ENCODE data around the gene DOCK10. TPM values are rescaled to one million over a fixed set of nuclear protein-coding genes. Genes with fewer than 3 reads are reported as not detected.

DOCK10 gene
- total RNA-seq, 1 donor from 2014 or later, result 6.7 TPM

DNA sequence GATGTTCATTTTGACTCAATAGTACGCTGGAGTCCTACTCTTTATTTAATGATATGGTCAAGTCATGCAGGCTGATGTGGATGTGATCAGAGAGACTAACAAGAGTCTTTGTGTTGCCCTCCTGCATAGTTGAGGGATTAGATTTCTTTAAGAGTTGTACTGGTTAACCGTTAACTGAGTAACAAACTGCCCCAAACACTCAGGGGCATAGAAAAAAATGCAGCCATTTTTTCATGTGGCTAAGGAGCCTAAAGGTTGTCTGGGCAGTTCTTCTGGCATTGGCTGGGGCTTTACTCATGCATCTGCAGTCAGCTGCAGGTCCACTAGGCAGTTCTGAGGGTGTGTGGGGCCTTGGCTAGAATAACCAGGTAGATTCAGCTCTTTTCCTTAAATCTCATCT, 32.5 kb downstream of the DOCK10 start:
- ATAC-seq, result no peak

DNA sequence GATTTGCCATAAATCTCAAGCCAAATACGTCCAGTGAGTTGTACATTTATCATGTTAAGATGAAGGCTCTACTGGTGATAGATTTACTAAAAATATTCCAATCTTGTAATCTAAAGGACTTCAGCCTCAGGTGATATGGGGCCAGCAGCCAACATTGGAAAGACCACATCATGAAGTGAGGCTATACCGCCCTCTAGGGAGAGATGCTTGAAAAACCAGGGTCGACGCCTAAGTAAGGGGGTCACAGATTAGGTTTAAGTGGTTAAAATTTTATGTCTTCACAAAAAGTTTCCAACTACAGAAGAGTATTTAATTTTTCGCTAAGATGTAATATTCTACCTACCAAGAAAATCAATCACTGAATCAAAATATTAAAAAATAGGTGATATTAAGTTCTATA, 33.3 kb downstream of the DOCK10 start:
- ATAC-seq, result no peak

DNA sequence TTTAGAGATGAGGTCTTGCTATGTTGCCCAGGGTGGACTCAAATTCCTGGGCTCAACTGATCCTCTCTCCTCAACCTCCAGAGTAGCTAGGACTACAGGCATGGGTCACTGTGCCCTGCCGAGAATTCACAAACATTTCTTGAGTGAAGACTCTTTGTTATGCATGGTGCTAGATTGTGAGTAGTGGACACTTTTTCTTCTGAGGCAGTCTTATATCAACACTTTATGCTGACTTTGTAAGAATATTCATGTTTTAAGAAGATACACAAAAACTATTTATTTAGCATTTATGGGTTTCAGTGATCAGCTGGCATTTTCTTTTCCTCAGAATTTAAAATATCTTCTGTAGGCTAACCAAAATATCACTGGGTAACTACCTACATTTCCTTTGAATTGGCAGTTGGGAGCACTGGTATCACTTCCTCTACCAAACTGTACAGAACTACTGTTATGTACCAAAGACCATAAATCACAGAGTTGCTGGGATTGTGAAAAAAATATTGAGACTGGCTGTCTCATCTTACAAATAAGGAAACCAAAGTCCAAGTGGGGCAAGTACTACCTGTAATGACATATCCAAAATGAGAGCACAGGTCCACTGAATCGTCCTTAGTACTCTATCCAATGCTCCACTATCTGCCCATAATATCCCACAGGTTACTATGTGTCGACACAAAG, 34.0 kb downstream of the DOCK10 start:
- no peak for ATAC-seq

DNA sequence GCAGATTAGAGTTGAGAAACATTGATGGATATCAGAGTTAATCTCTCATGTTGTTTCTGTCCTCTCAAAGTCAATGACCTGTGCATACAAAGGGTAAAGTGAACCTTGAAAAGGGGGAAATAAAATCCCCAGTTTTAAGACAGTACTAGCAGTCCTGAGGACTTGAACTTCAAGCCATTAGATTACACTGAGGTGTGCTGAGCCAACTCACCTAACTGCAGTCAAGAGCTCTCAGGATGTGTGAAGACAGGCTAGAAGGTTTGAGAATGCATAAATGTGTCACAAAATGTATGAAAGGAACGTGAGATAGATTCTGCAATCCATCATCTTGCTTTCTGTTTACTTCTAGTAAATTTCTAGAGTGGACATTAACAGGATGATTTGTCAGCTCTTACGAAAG, 35.5 kb downstream of the DOCK10 start:
- no peak for ATAC-seq

DNA sequence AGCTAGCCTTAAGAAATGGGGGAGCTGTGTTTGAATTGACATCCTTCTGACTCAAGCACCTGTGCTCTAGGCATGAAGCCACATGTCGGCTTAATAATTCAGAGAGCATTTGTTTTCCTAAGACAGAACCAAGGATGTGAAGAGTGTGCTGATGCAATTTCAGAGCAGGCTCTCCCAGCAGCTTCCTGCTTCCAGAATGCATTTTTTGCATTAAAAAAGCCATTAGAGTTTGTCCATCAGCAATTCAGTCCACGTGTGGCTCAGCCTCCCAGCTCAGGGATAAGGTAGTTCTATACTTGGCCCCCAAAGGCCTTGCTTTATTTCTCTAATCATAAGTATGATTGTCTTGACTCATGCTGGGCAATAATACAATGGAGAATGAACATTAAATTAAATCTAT, 37.7 kb downstream of the DOCK10 start:
- peak; percentile 88 for ATAC-seq

DNA sequence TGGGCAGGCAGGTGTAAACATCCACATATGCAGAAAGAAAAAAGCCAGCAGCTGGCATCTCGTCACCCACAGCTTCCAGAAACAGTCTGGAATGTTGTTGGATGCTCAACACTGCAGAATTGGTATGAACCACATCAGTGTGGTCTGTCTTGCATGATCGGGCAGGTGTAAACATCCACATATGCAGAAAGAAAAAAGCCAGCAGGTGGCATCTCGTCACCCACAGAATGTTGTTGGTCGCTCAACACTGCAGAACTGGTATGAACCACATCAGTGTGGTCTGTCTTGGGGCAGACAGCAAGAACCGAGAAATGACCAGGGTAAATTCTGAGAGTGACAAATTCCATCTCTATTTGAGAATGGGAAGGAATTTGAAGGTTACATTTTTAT, 39.6 kb downstream of the DOCK10 start:
- ATAC-seq, result peak; percentile 58

DNA sequence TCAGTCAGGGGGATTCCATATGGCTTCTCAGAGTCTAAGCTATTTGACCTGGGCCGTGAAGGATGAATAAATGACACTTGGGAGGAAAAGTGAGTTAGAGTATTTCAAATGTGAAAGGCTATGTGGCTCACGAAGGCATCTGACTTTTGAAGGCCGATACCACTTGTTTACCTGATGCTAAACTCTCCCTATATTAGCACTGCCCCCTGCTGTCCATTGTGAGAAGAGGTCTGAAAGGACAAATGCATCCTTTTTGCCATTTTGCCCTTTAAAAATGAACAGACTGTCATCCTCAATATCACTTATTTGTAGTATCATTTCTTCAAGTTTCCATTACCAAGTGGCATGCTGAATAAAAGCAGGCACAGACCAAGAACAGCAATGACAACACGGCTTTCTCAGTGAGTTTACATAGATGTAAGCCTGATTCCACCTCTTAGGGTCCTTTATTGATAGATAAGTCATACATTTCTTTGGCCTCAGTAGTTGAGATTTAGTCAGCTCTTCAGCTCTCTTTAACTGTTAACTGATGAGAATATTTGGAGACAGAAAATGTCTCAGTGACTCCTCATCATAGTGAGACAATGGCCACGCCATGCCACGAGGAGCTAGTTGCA, 40.1 kb downstream of the DOCK10 start:
- peak; percentile 84 for ATAC-seq

DNA sequence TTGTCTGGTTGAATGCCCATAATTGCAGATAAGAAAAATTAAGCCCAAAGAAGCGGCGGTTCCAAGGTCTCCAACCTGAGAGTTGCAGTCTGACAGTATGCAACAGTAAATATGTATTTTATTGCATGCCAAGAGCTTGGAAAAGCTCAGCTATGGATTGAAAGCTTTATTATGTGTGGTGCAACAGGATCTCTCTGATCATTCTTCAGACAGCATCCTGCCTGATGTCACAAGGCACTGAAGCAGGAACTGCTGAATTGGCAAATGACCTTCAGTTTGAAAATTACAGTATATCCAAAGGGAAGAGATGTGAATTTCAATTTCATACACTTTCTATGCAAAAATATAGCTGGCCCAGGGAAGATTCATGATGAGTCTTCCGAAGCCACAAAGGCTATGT, 42.5 kb downstream of the DOCK10 start:
- ATAC-seq, result no peak

DNA sequence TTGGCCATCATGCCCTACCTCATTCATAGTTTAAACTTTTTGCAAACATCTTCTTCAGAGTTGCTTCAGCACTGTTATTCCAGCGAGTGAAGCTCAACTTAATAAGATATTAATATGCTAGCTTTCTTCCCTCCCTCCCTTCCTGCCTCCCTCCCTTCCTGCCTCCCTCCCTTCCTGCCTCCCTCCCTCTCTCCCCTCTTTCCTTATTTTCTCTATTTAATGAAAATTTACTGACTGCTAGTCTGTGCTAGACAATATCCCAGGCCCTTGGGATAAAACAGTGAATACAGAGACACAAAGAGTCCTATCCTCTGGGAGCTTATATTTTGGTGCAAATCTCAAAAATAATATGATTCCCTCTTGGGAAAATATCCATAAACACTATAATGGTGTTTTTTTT, 42.9 kb downstream of the DOCK10 start:
- no peak for ATAC-seq

DNA sequence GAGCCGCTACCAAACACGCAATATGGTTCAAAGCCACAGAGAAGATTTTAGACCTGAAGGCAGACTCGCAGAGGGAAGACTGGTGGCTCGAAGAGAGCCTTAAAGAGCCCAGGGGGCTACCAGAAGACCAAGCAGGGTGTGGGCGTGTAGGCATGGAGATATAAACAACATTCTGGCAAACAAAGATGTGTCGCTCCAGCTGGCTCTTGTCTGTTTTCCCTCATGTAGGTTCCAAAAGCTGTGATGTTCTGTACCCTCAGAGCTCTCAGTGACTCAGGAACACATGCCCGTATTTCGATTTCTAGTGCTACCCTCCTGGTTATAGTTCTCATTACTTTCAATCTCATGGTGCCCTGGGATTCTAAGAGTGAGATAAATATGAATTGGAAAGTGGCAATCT, 44.5 kb downstream of the DOCK10 start:
- ATAC-seq, result no peak

DNA sequence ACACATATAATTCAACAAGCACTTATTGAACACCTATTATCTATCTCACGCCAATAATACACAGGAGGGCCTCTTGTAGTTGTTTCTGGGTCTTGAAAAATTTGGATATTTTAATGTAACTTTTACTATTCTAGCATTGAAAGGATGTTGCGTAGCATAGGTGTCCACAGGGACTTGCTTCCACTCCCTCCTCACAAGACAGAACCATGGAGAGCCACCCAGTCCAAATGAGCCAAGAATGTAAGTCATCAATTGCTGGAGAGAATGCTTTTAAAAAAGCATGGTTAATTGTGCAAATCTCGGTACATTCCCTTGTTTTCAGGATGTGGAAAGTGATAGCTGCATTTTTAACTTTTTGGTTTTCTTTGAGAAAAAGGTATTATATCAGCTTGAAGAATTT, 46.8 kb downstream of the DOCK10 start:
- ATAC-seq, result no peak

DNA sequence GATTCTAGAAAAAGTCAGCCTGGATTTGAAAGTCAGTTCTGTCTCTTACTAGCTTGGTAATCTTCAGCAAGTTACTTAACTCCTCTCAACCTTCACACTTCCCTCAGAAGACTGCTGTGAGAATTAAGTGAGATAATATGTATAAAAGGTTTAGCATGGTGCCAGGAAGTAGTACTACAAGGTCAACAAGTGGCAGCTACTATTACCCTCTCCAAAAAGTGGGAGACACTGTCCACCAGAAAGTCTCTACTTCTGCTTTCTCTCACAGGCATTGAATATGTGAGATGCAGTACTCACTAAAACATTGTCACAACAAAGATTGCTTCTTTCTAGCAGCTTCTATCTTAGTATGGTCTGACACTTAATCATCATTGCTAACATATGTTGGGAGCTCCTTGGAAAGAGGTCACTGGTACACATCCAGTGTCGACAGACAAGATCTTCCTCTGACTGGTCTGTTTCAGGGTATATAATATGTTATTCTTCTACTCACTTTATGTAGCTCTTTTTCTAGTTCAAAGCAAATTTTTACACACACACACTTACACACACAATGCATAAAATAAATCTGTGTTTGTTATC, 47.9 kb downstream of the DOCK10 start:
- no peak for ATAC-seq

DNA sequence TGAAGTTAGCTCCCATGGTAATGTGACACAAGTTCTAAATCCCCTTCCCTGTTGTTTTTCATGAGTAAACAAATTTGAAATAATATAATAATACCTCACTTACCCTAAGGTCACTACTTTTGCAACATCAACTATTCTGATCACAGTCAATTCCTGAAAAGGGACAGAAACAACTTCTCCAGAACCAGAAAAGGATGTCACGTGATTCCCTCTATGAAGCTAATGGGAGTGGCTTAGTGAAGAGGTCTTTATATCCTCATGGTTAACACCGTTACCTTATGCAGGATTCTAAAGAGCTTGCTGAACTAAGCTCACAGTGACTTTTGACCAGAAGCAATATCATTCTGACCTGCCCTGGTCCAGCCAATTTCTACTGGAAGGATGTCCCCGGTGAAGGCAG, 51.6 kb downstream of the DOCK10 start:
- no peak for ATAC-seq

DNA sequence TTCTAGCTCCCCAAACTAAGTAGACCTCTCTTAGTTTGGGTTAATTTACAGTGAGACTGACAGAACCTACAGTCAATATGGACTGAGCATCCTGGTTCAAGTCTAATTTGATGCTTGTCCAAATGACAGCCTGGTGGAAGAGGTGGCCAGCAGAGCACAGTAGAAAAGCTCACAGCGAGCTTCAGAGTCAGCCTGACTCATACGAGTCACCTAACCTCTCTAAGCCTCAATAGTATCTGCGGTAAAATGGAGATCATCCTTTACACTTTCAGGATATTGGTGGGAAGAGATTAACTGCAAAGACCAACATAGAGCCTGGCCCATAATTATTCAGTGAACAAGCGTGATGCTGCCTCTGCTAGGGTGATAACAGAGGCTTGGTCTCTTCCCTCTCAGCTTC, 54.5 kb downstream of the DOCK10 start:
- ATAC-seq, result no peak

DNA sequence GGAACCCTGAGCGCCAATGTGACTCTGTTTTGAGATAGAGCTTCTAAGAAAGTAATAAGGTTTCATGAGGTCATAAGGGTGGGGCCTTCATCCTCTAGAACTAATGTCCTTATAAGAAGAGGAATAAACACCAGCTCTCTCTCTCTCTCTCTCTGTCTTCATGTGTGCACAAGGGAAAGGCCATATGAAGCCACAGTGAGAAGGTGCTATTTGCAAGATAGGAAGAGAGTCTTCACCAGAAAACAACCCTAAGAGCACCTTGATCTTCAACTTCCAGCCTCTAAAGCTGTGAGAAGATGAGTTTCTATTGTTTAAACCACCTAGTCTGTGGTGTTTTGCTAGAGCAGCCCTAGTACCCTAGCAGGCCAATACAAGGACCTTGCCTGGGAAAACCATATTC, 55.8 kb downstream of the DOCK10 start:
- no peak for ATAC-seq

DNA sequence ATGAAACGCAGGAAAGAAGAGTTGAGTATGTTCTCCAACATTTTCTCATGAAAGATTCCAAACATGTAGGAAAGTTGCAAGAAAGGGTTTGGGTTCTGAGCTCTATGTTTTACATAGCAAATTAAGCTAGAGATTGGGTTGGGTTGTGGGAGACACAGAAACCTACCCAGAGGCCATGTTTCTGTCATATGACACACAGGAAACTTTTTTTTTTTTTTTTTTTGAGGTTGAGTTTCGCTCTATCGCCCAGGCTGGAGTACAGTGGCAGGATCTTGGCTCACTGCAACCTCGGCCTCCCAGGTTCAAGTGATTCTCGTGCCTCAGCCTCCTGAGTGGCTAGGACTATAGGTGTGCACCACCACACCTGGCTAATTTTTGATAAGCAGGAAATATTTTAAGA, 57.6 kb downstream of the DOCK10 start:
- no peak for ATAC-seq

DNA sequence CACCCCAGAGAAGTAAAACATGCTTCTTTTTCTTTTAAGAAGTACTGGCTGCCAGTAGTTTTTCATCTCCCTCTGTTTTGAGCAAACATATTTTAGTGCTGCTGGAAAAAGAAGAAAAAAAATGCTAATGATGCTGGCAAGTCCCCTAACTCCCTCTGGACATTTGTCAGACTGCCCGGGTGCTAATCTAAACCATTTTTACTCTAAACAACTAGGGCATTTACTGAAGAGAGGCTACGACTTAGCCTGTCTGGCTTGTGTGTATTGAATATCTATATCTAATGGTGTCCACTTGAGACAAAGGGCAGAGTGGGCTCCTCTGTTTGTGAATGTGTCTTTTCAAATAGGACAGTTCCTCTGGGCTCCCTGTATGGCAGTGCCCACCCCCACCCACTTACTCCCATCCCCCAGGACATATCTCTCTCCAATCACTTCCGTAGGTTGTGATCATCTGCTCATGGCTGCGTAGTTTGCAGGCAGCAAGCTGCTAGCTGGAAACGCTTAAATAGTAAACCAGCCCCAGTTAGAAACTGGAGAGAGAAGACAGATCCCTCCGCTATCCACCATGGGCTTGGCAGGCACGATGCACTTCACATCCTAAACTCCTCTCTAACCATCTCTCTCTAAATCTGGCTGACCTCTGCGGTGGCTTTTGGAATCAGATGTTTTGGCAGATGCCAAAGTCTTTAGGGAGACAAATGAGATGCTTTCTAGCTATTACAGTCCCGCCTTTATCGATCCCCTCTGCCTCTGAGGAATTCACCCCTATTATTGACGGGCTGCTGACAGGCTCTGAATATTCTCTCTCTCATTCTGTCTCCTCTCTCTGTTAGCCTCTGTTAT, 58.3 kb downstream of the DOCK10 start:
- no peak for ATAC-seq

DNA sequence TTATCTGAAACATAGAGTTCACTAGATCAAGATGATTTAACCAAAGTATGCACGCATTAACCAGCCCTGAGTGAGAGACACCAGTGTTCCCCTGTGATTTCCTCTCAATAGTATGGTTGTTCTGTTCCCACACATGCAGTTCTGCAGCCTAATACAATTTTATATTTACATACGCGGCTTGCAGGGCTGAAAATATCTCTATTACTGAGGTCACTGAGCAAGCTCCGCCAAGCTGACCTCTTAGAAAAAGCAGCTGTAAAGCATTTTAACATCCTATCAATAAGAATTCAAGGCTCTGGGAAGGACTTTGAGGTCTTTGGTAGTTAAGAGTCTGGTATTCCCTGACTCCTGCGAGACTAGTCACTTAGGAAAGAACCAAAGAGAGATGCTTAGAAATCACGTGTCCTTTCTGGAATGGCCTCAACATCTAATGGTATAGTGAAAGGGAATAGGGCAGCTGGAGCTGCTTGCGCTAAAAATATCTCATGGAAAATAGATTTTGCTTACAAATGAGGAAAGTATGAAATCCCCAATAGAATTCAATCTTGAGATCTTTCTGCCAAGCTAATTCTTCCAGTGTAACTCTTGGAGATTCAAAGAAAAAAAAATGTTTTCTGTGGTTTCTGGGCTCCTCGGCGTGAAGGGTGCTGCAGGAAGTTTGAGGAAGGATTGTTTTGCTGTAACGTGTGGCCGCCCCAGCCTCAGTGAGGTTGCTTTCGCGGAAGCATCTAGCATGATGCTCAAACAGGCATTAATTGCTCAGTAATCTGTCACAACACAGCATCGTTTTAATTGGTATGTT, 59.2 kb downstream of the DOCK10 start:
- ATAC-seq, result no peak

DNA sequence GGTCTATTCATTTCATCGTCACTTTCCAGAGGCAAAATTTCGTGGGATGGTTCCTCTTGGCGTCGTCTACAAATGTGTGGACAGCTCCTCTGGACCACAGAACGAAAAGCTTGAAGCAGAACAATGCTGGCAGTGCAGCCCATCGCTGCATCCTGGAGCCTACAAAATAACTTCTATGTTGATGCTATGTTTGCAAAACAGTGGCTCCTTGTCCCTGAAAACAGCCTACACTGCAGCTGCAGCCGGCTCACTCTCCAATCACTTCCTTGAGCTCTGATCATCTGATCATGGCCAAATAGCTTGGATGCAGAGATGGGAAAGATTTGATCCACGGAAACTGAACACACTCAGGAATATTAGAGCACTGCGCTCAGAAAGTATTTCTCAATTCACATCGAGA, 60.0 kb downstream of the DOCK10 start:
- ATAC-seq, result no peak

DNA sequence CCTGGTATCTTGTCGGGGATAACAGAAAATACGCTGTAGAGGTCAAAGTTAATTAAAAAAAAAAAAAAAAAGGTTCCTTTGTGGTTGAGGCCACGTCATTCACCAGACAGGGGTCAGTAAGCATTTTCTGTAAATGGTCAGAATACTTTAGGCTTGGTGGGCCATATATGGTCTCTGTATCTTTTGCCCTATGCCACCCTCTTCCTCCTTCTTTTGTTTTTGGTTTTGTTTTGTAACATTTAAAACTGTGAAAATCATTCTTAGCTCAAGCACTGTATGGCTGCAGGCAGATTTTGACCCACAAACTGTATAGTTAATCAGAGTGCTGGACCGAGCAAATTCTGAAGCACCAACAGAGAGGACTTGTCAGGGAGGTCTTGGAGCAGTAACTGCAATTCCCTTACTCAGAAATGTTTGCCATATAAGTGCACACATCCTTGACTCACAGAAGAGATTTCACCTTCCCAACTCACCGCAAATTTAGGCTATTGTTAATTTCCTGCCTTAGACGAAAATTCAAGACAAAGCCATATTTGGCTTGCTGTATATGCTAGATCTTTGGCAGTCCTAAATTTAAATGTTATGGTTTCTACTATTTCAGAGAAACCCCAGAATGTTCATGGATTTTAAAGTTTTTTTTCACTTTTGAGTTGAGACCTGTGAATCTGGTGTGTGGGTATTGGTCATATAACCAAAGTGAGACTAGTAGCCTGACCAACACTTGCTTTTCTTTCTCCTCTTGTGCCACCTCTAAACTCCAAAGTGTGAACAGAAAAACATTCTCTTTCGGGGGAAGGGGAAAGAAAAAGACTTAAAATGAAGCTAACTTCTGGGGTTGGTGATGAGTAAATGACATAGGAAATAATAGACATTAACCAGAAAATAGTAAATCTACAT, 65.4 kb downstream of the DOCK10 start:
- no peak for ATAC-seq

DNA sequence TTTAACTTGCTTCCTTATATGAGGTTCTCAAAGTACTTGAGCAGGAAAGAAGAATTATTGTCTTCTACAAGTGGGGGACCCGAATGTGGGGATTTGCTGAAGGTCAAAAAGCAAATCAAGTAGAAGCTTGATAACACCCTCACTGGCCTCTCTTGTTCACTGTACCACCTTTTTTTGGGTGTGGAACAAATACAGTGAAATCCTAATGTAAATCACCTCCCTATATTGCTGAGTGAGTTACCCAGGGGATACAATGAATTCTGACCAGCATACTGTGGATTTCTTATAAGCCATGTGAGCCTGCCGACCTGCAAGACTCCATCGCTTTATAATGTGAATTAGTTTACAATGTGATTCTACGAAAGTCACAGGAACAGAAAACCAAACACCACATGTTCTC, 66.5 kb downstream of the DOCK10 start:
- ATAC-seq, result no peak
